ENCODE measurements around the gene PRAF2.

The PRAF2 gene

DNA sequence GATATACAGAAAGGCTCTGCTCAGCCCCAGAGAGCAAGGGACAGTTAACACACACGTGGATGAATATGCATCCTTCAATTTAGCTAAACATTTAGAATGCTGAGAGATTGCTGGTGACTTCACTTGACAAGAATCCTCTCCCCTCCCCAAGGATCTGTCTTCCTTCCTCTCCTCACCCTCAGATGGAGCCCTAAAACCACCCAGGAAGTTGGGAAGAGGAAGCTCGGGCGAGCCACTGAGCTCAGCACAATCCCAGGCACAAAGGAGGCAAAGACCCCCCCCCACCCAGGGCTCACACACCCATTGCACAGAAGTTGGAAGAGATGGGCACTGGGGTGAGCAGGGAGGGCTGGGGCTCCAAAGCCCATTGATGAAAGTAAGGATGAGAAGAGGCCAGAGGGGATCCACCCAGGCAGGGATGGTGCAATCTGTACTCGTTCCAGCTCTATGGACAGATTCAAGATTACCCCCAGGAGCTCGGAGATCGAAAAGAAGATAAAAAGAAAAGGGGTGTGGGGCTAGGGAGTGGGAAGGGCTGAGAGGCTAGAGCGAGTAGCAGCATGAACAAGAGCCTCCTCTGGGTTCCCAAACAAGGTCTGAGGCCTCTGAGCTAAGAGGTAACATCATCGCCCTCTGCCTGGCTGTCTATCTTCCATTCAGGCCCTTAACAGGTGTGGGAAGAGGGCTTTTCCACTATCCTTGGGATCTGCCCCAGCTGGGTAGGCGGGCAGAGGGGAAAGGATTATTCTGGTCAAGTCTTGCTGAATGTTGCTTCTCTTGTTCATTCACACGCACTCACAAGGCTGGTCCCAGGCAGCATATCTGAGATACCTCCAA, 31.8 kb downstream of the PRAF2 start:
- peak; percentile 81 for DNase-seq

- DNase-seq = peak; percentile 63
Observed at GRCh38 chrX:49040376-49040955, 33.3 kb downstream of the PRAF2 start.

GRCh38 chrX:49039598-49040375, 34.0 kb downstream of the PRAF2 start:
- DNase-seq = peak; percentile 96

DNA sequence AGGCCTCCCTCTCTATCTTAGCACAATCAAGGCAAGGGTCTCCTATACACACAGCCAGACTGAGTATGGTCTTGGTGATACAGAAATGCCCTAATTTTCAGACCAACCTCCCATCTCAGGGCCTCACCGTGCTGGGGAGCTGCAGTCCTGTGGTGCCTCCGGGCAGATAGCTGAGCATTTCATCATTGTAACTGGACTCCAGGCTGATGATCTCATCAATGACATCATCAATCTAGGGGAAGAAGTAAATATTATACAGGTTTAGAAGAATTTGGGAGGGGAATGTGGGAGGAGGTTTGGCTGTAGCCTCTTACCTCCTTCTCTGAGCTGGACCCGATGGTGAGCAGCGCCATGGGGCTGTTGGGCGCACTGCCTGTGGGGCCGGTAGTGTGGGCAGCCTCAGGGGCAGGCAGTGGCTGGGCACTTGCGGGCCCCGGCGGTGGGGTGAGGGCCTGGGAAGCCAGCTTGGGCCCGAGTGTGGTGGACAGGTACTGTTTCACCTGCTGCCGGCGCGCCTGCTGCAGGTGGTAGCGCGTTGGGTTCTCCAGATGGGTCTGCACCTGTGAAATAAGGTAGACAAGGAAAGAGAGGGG, 35.8 kb downstream of the PRAF2 start:
- DNase-seq = peak; percentile 23

GRCh38 chrX:49030283-49030682, 43.5 kb downstream of the PRAF2 start:
- no peak for DNase-seq

- no peak for DNase-seq
Observed at GRCh38 chrX:49029876-49030275, 43.9 kb downstream of the PRAF2 start.
